Middle frontal gyrus (tissue), 1 donor: Measurements from ENCODE around the gene PRDX5.

ENCODE experiments used
- DNase-seq: peaks from one replicate; pipeline ENCODE4 v3.0.0-alpha.2; 2015; ENCODE audit warnings: low spot score; ENCODE audit errors: extremely low spot score

PRDX5 gene

DNA sequence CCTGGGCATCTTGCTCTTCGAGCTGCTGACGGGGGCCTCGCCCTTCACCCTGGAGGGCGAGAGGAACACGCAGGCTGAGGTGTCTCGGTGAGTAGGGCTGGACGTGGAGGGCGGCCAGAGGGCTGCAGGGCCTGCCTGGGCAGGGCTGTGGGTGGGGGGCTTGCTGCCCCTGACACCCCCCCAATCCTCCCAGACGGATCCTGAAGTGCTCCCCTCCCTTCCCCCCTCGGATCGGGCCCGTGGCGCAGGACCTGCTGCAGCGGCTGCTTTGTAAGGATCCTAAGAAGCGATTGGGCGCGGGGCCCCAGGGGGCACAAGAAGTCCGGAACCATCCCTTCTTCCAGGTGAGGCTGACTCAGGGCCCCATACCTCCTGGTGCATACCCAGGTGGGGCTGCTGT is 43.7 kb downstream of the PRDX5 start:
- DNase-seq = no peak

DNA sequence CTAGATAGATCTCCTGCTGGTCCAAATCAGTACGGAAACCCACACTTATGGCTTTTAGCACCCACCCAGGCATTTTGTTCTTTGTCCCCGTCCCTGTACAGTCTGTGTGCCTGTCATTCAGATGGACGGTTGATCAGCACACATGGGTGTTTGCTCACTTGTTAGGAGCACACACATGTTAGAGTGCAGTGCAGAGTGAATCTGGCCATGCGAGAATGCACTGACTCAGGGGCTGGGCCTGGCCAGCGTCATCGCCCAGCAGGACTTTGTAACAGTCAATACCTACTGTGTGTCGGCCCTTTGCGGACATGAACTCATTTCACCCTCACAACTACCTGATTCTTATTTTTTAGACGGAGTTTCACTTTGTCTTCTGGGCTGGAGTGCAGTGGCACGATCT is 44.4 kb downstream of the PRDX5 start:
- DNase-seq = no peak

DNA sequence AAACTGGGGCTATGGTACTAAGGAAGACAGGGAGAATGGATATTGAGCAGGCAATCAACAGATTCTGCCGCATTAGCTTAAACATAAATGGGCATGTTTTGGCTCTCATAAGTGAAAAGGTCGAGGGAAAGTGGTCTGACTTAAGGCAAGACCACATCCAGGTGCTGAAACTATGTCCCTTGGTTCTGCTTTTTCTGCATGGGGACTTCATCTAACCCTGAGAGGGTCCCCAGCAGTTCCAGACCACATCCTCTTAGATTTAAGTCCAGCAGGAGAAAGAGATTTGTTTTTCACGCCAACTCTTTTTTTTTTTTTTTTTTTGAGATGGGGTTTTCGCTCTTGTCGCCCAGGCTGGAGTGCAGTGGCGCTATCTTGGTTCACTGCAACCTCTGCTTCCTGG is 46.5 kb downstream of the PRDX5 start:
- DNase-seq = no peak

DNA sequence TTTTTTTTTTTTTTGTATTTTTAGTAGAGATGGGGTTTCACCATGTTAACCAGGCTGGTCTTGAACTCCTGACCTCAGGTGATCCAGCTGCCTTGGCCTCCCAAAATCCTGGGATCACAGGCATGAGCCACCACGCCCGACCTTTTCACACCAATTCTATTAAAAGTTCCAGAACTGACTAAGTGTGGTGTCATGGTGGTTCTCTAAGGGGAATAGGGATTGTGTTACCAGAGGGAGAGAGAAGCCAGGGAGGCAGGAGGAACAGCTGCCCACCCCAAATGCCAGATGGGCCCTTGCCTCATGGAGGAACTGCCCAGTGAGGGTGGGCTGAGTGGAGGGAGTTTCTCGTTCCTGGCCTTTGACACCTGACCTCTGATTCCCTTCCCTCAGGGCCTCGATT is 47.0 kb downstream of the PRDX5 start:
- DNase-seq = no peak

DNA sequence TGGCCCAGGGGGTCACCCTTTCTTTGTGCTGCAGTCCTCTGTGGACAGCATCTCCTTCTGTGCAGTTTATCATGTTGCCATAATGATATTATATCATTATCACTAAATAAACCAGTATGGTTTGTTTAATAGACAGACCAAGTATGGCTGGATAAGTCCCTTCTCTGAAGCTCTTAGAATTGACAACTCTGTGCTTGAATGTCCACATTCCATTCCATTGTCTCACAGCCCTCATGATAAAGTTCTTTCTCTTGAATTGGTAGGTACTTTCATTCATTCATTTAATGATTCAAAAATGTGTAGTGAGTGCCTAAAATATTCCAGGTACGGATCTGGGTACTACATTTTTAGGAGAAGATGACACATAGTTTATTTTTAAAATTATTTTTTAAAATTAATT is 48.8 kb downstream of the PRDX5 start:
- no peak for DNase-seq

DNA sequence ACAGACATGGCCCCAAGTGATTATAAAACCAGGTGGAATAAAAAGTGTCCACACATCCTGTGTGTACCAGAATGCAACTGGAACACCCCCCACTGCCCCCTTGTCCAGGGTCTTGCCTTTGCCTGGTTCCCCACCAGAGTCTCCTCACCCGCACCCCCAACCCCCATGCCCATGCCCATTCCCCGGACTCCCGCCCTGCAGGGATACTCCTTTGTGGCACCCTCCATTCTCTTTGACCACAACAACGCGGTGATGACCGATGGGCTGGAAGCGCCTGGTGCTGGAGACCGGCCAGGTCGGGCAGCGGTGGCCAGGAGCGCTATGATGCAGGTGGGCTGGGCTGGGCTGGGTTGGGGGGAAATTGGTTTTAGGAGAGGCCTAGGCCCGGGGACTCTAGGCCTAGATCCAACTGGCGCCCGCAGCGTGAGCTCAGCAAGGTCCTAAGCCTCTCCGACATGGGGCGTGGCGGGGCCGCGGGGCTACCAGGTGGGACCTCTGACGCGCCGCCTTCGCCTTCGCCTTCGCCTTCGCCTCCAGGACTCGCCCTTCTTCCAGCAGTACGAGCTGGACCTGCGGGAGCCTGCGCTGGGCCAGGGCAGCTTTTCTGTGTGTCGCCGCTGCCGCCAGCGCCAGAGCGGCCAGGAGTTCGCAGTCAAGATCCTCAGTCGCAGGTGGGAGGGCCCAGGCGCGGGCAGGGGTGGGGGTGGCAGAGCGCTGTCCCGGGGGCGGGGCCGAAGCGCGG is 50.2 kb downstream of the PRDX5 start:
- DNase-seq = no peak

DNA sequence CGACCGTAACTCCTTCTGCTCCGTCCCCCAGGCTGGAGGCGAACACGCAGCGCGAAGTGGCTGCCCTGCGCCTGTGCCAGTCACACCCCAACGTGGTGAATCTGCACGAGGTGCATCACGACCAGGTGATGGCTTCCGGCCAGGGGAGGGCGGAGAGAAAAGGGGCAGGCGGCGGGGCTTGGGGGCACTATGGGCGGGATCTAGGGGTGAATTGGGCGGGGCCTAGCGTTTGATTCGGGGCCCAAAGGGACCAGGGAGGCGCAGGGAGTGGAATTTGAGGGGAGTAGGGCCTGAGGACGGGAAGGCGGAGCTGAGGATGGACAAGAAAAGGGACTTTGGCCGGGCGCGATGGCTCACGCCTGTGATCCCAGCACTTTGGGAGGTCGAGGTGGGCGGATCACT is 50.8 kb downstream of the PRDX5 start:
- DNase-seq = no peak

DNA sequence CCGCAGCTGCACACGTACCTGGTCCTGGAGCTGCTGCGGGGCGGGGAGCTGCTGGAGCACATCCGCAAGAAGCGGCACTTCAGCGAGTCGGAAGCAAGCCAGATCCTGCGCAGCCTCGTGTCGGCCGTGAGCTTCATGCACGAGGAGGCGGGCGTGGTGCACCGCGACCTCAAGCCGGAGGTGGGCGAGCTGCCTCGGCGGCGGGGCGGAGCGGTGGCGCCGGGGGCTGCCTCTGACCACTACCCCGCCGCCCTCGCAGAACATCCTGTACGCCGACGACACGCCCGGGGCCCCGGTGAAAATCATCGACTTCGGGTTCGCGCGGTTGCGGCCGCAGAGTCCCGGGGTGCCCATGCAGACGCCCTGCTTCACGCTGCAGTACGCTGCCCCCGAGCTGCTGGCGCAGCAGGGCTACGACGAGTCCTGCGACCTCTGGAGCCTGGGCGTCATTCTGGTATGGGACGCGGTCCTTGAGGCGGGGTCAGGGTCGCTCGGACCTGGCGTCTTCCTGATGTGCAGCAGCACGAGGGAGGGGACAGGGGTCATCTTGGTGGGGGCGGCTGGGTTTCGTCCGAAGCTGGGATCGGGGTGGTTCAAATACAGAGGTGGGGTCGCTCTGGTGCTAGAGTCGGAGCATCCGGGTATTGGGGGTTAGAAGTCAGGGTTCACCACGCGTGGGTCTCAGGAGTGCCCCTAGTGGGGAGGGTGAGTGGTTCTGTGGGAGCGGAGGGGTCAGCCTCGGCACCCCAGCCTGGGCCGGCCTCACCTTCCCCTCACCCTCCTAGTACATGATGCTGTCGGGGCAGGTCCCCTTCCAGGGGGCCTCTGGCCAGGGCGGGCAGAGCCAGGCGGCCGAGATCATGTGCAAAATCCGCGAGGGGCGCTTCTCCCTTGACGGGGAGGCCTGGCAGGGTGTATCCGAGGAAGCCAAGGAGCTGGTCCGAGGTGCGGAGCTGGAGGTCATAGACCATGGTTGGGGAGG is 51.8 kb downstream of the PRDX5 start:
- no peak for DNase-seq

DNA sequence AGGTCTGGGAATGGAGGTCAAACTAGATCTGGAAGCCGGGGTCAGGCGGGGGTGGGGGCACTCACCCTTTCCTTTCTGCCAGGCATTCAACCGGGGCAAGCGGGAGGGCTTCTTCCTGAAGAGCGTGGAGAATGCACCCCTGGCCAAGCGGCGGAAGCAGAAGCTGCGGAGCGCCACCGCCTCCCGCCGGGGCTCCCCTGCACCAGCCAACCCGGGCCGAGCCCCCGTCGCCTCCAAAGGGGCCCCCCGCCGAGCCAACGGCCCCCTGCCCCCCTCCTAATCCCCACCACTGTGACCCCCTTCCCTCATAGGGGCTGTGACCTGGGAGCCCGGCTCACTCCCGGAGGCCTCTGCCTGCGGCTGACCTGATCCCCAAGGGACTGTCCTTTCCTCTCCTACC is 53.3 kb downstream of the PRDX5 start:
- DNase-seq = no peak
